Muscle layer of duodenum (tissue), 2 donors: Measurements from ENCODE around the gene TSHZ1.

Source experiments
- H3K27ac ChIP-seq: one replicate; pipeline ENCODE4 v1.7.0; 2013; ENCODE audit warnings: mild to moderate bottlenecking, low read length
- H3K27me3 ChIP-seq: one replicate; pipeline ENCODE4 v1.7.0; 2013; ENCODE audit warnings: low read depth, mild to moderate bottlenecking, control low read depth, low read length
- H3K36me3 ChIP-seq, 2 donors: one replicate each; pipeline ENCODE4 v1.7.0; 2013; ENCODE audit warnings: low read length in 2 of 2, control low read depth in 1 of 2, mild to moderate bottlenecking in 1 of 2; ENCODE audit not compliant: insufficient read depth in 2 of 2, control insufficient read depth in 1 of 2
- H3K4me1 ChIP-seq, 2 donors: one replicate each; pipeline ENCODE4 v1.7.0; 2013; ENCODE audit warnings: low read length in 2 of 2, mild to moderate bottlenecking in 2 of 2, control low read depth in 1 of 2, moderate library complexity in 1 of 2; ENCODE audit not compliant: insufficient read depth in 2 of 2, control insufficient read depth in 1 of 2
- H3K4me3 ChIP-seq, 2 donors: one replicate each; pipeline ENCODE4 v1.7.0; 2013; ENCODE audit warnings: low read length in 2 of 2, low read depth in 1 of 2, mild to moderate bottlenecking in 1 of 2
- H3K9me3 ChIP-seq, 2 donors: one replicate each; pipeline ENCODE4 v1.7.0; 2013; ENCODE audit warnings: low read length in 2 of 2, control low read depth in 1 of 2, mild to moderate bottlenecking in 1 of 2; ENCODE audit not compliant: control insufficient read depth in 1 of 2
- donor health status: healthy.

TSHZ1 gene

DNA sequence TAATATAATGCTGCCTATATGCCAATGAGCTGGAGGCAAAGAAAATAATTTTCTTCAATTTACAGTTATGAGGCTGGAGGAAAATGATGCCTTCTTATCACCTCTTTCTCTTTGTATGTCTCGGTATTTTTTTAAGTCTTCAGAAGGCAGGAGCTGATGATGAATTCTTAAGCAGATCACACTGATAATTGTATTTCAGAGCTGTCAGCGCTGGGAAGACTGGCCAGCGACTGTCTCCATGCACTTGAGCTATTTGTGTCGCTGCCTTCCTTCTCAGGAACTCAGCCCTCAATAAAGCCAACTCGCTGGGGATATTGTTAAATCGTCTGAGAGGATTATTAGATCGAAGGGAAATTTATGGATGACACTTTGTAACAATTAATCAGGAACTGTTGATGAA is 42.0 kb upstream of the TSHZ1 start:
- H3K9me3 ChIP-seq, result peaks cover 0 to 3% of the 10 kb centered on the region in 2 donors
- H3K36me3 ChIP-seq, result no peaks in the 10 kb centered on the region
- no peak overlapping the region for H3K27ac ChIP-seq
- no peaks in the 10 kb centered on the region for H3K4me1 ChIP-seq
- peak overlapping the region in 1 of 2 donors; percentile 57 for H3K4me3 ChIP-seq
- no peaks in the 10 kb centered on the region for H3K27me3 ChIP-seq

DNA sequence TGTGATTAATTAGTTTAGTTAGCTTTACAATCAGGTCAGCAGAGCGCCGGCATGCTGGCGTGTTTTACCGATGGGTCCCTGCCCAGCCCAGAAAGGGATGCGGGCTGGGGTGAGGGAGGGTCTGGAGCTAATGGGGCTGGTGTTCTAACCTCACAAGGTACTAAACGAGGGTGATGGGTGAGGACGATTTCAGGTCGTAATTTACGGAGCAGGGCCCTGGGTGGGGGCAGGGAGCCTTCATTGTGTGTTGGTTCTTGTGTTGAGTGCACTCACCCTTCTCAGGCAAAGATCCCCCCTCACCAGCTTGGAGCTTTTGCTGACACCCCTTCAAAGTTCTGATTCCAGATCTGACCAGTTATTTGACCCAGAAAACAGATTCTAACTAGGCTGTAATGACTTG is 41.2 kb upstream of the TSHZ1 start:
- Histone ChIP-seq H3K9me3 (peaks cover 0 to 3% of the 10 kb centered on the region in 2 donors), H3K27me3 (no peaks in the 10 kb centered on the region), H3K4me3 (no peak overlapping the region), H3K4me1 (no peaks in the 10 kb centered on the region), H3K36me3 (no peaks in the 10 kb centered on the region), H3K27ac (no peak overlapping the region)

DNA sequence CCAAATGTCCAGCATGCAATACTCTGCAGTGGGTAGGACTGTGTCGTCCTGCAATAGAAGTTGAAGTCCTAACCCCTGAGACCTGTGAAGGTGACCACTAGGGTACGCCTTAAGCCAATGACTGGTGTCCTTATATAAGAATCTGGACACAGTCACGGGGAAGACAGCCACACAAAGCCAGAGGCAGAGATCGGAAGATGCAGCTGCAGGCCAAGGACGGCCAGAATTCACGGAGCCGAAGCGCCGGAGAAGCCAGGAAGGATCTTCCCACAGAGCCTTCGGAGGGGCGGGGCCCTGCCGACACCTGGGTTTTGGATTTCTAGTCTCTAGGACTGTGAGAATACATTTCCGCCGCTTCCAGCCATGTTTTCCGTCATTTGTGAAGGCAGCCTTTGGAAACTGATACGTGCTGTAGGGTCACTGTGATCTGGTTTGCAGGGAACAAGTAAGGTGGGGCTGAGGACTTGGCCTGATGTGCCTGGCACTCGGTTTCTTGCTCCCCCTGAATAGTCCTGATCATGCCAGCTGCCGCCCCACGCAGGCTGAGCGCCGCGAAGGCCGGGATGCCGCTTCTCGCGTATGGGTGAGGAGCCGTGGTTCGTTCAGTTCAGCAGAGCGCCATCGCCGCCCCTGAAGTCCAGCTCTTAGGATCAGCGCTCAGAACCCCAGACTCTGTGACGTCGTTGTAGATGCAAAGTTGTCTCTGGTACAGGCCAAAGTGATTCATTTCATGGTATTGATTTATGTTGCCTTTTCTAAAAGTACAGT is 40.4 kb upstream of the TSHZ1 start:
- Histone ChIP-seq H3K27me3 (no peaks in the 10 kb centered on the region), H3K4me1 (no peaks in the 10 kb centered on the region), H3K9me3 (no peaks in the 10 kb centered on the region), H3K4me3 (no peak overlapping the region), H3K27ac (no peak overlapping the region), H3K36me3 (no peaks in the 10 kb centered on the region)

DNA sequence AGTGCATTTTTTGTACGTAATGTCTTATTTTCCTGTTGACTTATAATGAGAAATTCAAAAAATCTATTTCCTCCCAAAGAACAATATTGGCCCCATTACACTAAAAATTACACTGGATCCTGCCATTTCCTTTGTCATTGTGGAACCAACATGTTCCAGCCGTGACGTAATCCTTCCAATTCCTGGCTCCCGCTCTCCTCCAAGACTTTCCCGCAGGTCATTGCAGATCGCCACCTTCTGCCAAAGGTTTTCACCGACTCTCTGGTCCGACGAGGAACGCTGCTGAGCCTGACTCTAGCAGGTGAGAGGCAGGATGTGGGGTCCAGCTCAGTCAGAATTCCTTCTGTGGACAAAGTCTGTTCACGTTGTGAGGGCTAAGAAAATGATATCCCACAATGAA is 39.7 kb upstream of the TSHZ1 start:
- H3K4me1 ChIP-seq, result no peaks in the 10 kb centered on the region
- H3K27me3 ChIP-seq, result no peaks in the 10 kb centered on the region
- H3K9me3 ChIP-seq, result no peaks in the 10 kb centered on the region
- no peak overlapping the region for H3K27ac ChIP-seq
- H3K4me3 ChIP-seq, result no peak overlapping the region
- no peaks in the 10 kb centered on the region for H3K36me3 ChIP-seq

DNA sequence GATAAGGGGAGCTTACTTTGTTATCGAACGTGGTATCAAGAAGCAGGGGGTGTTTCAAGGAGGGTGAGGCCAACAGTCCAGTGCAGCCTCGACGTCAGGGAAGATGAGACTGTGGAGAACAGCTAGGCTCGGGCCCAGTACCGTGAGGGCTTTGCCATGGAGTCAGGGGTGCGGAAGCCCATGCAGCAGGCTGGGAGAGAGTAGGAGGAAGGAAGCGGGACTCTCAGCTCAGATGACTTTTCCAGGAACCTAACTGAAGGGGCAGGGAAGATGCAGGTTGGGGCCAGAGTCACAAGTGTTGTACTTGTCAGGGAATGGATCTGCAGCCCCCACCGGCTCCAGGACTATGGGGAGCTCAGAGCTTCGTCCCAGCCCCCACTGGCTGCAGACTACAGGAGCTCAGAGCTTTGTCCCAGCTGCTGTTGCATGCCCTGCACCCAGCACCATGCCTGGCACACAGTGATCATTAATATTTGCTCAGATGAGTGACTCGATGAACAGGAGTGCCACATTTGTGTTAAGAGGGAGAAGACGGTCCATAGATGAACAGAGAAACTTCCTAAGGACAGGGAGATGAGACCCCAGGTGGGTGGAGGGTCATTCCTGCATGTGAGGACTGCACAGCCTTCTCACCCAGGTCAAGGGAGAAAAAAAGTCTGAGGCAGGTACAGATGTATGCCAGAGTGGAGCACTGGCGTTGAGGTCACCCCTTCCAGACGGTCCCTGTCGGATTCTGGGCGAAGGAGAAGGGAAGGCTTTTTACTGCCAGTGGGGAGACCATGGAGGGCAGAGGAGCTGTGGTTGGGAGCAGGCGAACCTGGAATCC is 38.1 kb upstream of the TSHZ1 start:
- Histone ChIP-seq H3K4me3 (no peak overlapping the region), H3K4me1 (no peaks in the 10 kb centered on the region), H3K9me3 (no peaks in the 10 kb centered on the region), H3K36me3 (no peaks in the 10 kb centered on the region), H3K27ac (no peak overlapping the region), H3K27me3 (no peaks in the 10 kb centered on the region)

DNA sequence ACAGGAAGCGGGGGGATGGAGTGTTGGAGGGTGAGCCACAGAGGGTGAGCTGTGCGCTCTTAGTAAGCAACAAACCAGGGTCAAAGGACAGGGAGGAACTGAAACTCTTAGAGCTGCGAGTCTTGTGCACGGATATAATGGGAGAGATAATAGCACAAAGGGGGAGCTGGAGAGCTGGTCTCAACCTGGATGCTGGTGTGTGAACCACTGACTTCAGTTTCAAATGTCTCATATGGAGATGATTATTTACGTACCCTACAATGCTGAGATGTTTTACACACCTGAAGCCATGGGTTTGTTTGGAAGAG is 37.5 kb upstream of the TSHZ1 start:
- Histone ChIP-seq H3K27ac (no peak overlapping the region), H3K36me3 (no peaks in the 10 kb centered on the region), H3K9me3 (no peaks in the 10 kb centered on the region)

DNA sequence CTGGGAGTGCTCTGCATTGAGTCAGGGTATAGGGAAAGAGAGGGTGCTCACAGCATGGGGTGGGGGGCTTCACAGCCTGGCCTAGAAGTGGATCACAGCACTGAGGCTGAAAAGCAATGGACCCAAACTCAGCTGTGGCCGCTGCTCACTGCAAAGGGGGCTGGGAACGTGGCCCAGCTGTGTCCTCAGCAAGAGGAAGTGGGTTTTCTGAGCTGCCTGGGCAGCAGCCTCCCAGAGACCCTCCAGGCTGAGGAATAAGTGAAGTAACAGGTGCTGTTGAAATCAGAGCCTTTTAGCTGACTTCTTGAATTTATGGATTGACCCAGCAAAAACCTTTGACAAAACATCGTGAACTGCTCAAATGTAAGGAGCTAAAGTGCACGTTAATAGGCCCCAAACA is 36.9 kb upstream of the TSHZ1 start:
- H3K4me1 ChIP-seq, result no peaks in the 10 kb centered on the region
- no peaks in the 10 kb centered on the region for H3K27me3 ChIP-seq
- H3K9me3 ChIP-seq, result no peaks in the 10 kb centered on the region
- H3K36me3 ChIP-seq, result no peaks in the 10 kb centered on the region
- no peak overlapping the region for H3K27ac ChIP-seq
- H3K4me3 ChIP-seq, result no peak overlapping the region

More for the DNA sequence above, 37.5 kb upstream of the TSHZ1 start:
- Histone ChIP-seq H3K4me3 (no peak overlapping the region), H3K4me1 (no peaks in the 10 kb centered on the region), H3K27me3 (no peaks in the 10 kb centered on the region)

DNA sequence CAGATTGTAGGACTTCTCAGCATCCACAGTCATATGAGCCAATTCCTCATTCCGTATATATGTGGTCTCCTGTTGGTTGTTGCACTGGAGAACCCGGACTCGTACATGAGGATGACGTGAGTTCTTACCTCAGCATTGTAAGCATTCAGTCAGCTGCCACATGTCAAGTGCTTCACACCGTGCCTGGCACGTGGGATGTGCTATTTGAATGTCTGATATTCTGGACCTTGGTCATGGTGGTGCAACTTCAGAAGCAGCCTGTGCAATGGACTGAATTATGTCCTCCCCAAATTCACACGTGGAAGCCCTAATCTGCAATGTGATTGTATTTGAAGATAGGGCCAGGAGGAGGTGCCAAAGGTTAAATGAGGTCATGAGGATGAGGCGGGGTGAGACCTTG is 33.7 kb upstream of the TSHZ1 start:
- Histone ChIP-seq H3K4me3 (no peak overlapping the region), H3K27ac (no peak overlapping the region), H3K4me1 (no peaks in the 10 kb centered on the region), H3K27me3 (no peaks in the 10 kb centered on the region), H3K9me3 (no peaks in the 10 kb centered on the region), H3K36me3 (no peaks in the 10 kb centered on the region)

DNA sequence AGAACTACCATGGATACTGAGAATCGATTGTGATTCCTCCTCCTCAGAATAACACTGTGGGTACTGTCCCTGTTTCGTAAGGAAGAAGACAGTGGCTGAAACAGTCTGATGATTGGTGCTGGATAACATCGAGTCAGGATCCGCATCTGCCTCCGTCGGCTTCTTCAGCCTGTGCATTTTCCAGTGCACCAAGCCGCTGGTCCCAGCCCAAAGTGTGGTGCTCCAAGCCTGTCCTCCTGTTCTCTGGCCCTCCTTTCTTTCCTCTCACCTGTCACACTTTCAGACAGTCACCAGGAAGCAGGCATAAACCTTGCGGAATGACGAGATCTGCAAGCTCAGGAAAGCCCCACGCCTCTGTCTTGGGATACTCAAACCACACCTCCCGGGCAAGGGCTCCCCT is 32.2 kb upstream of the TSHZ1 start:
- Histone ChIP-seq H3K4me1 (no peaks in the 10 kb centered on the region), H3K27me3 (no peaks in the 10 kb centered on the region), H3K27ac (no peak overlapping the region), H3K36me3 (no peaks in the 10 kb centered on the region), H3K4me3 (no peak overlapping the region), H3K9me3 (no peaks in the 10 kb centered on the region)

DNA sequence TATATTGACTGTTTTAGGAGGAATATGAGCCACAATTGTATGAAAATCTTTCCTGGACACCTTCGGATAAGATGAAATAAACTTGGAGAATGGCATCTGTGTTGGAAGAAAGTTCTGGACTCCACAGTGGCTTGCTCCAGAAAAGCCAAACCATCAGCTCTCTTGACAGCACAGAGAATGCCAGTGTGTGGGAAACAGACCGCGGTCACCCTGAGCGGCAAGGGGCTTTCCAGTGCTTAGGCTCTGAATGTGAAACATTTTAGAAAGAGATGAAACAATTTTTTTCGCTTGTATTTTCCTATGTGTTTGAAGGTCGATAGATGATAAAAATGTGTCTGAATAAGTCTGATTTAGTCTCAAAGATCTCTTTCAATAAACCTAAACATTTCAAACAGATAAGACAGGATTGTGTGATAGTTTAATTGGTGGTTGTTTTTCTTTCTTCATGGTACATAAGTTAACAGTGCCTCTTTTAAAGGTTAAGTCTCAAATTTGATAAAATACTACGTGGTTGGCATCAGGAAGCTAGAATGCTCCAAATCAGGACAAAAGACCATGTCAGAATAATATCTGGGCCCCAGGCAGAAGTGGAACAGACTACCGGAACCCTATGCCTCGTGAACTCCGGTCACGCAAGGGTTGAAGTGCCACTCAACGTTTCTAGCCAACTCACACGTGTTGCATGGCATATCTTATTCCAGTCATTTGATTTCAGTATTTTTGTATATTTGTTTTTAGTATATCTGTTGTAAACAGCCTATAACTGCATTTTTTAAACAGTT is 30.6 kb upstream of the TSHZ1 start:
- H3K27ac ChIP-seq, result no peak overlapping the region
- H3K36me3 ChIP-seq, result no peaks in the 10 kb centered on the region
- no peaks in the 10 kb centered on the region for H3K4me1 ChIP-seq
- no peak overlapping the region for H3K4me3 ChIP-seq
- no peaks in the 10 kb centered on the region for H3K27me3 ChIP-seq
- H3K9me3 ChIP-seq, result no peaks in the 10 kb centered on the region

DNA sequence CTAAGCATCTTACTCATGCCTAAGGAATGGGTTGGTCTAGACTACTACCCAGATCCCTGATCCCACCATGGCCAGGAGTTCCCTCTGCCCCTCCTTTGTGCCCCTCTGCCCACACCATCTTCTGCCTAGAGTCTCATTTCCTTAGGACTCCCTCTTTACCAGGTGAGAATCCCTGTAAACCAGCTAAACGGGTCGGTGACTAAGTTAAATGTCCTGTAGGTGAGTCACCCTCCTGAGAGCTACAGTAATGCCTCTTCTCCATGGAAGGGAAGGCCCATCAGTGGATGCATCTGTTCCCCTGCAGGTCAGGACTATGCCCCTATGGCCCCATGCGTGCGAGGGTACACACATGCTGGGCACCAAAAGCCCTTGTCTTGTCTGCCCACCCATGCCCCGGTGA is 27.1 kb upstream of the TSHZ1 start:
- H3K4me3 ChIP-seq, result no peak overlapping the region
- no peak overlapping the region for H3K27ac ChIP-seq
- no peaks in the 10 kb centered on the region for H3K9me3 ChIP-seq
- H3K36me3 ChIP-seq, result no peaks in the 10 kb centered on the region
- H3K27me3 ChIP-seq, result no peaks in the 10 kb centered on the region
- H3K4me1 ChIP-seq, result no peaks in the 10 kb centered on the region
